GM19240 (cell line): ENCODE data around the gene CAPN11.
"Not testable (repeated sequence)": the region's sequence is repeated elsewhere in the genome, so short reads cannot be mapped to it uniquely, and the experiment has no call there.

Experiments
- DNase-seq: peaks from one replicate; pipeline ENCODE4 v3.0.0; 2011; ENCODE audit warnings: low spot score; ENCODE audit not compliant: insufficient read length

Gene CAPN11

GRCh38 chr6:44131892-44132291, 26.7 kb upstream of the CAPN11 start:
- DNase-seq = no peak

GRCh38 chr6:44132476-44132875, 26.1 kb upstream of the CAPN11 start:
- DNase-seq = no peak

GRCh38 chr6:44133003-44133931, 25.4 kb upstream of the CAPN11 start:
- DNase-seq = no peak

GRCh38 chr6:44133981-44134711, 24.5 kb upstream of the CAPN11 start:
- no peak for DNase-seq

- DNase-seq = no peak
These were observed 23.4 kb upstream of the CAPN11 start for GRCh38 chr6:44135173-44135758.

- DNase-seq = no peak
These were observed 22.7 kb upstream of the CAPN11 start for GRCh38 chr6:44135875-44136274.

GRCh38 chr6:44138717-44139350, 19.8 kb upstream of the CAPN11 start:
- DNase-seq = no peak

GRCh38 chr6:44139351-44139743, 19.3 kb upstream of the CAPN11 start:
- no peak for DNase-seq

GRCh38 chr6:44142835-44143234, 15.8 kb upstream of the CAPN11 start:
- no peak for DNase-seq

- no peak for DNase-seq
These were observed 14.9 kb upstream of the CAPN11 start for GRCh38 chr6:44143731-44144130.

- not testable (repeated sequence) for DNase-seq
These were observed 14.1 kb upstream of the CAPN11 start for GRCh38 chr6:44144536-44144935.

- no peak for DNase-seq
These were observed 12.8 kb upstream of the CAPN11 start for GRCh38 chr6:44145839-44146238.

GRCh38 chr6:44146685-44147084, 11.9 kb upstream of the CAPN11 start:
- DNase-seq = no peak

- DNase-seq = no peak
These were observed 11.4 kb upstream of the CAPN11 start for GRCh38 chr6:44147256-44147655.

GRCh38 chr6:44148306-44148705, 10.3 kb upstream of the CAPN11 start:
- DNase-seq = no peak

- DNase-seq = no peak
These were observed 9.1 kb upstream of the CAPN11 start for GRCh38 chr6:44149369-44150012.

- DNase-seq = no peak
These were observed 8.2 kb upstream of the CAPN11 start for GRCh38 chr6:44150317-44150917.

- peak; percentile 68 for DNase-seq
These were observed 7.1 kb upstream of the CAPN11 start for GRCh38 chr6:44151348-44152108.

- DNase-seq = no peak
These were observed 6.5 kb upstream of the CAPN11 start for GRCh38 chr6:44152109-44152461.

GRCh38 chr6:44152533-44152932, 6.1 kb upstream of the CAPN11 start:
- no peak for DNase-seq
